ENCODE data around the gene RGS9. TPM values are rescaled to one million over a fixed set of nuclear protein-coding genes. Genes with fewer than 3 reads are reported as not detected.

Gene RGS9
- total and polyA plus RNA-seq, 2 experiments from 2014 or later: 3.1 to 3.3 TPM

- Histone ChIP-seq H3K4me3 (no peak overlapping the region), H3K9me3 (ENCODE audit: low read depth) (no peaks in the 10 kb centered on the region), H3K36me3 (replicated peaks; ENCODE audit: insufficient read depth, low read depth) (no peaks in the 10 kb centered on the region), H3K9me2 (replicated peaks; ENCODE audit: insufficient read depth) (no peaks in the 10 kb centered on the region), H3K79me2 (no peaks in the 10 kb centered on the region), H2AFZ (no peak overlapping the region), H4K20me1 (ENCODE audit: insufficient read depth, poor library complexity, severe bottlenecking) (no peaks in the 10 kb centered on the region), H3K27me3 (no peaks in the 10 kb centered on the region), H3K4me1 (ENCODE audit: insufficient read depth) (no peaks in the 10 kb centered on the region), H3K27ac (no peak overlapping the region), H3K4me2 (no peak overlapping the region)
- no peak for DNase-seq (ENCODE audit: low spot score)
- 100% methylated on average over 2 of the region's 2 CpGs for WGBS (ENCODE audit: low lambda C conversion rate, missing lambda C conversion rate)
- no peak for TF ChIP-seq EZH2phosphoT487 (IDR thresholded peaks at IDR 0.05; ENCODE audit: low read depth, severe bottlenecking, unreplicated experiment)
Measured at GRCh38 chr17:65268832-65269231, 131.7 kb downstream of the RGS9 start.

DNA sequence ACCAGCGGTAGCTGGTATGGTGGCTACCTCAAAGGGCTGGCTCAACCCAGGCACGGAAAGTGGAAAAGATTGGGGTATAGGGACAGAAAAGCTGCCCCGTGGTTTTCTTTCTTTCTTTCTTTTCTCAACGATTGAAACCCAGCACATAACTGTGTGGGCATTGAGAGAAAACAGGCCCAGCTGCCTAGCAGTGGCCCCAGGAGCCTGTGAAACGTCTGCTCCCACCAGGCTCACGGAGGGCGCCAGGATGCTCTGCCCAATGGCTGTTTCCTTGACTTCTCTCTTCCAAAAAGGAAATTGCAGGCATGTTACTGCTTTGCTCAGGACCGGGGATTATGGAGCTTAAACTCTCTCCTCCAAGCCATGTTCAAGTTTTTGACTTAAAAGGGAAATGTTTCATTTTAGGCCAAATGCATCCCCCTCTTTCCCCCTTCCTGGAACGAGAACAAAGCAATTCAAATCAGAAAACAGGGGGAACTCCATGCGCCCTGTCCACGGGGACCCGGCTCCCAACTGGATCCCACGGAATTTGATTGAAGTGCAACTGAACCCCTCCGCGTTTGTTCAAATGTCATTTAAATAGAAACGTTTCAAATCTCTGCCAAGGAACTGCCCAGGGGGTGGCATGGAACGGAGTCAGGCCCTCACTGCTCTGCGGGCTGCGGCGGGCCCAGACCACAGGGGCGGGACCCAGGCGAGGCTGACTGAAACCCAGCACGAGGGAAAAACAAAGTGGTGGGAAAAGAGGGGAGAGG lies 133.5 kb downstream of the RGS9 start:
- Histone ChIP-seq H3K4me3 (no peak overlapping the region), H3K27ac (no peak overlapping the region), H3K79me2 (no peaks in the 10 kb centered on the region), H3K9me2 (replicated peaks; ENCODE audit: insufficient read depth) (no peaks in the 10 kb centered on the region), H3K36me3 (replicated peaks; ENCODE audit: insufficient read depth, low read depth) (no peaks in the 10 kb centered on the region), H3K9me3 (ENCODE audit: low read depth) (no peaks in the 10 kb centered on the region), H3K27me3 (no peaks in the 10 kb centered on the region), H3K4me1 (ENCODE audit: insufficient read depth) (no peaks in the 10 kb centered on the region), H3K4me2 (no peak overlapping the region), H2AFZ (no peak overlapping the region), H4K20me1 (ENCODE audit: insufficient read depth, poor library complexity, severe bottlenecking) (no peaks in the 10 kb centered on the region)
- no peak for TF ChIP-seq EZH2phosphoT487 (IDR thresholded peaks at IDR 0.05; ENCODE audit: low read depth, severe bottlenecking, unreplicated experiment)
- TF ChIP-seq, protein P1, sequence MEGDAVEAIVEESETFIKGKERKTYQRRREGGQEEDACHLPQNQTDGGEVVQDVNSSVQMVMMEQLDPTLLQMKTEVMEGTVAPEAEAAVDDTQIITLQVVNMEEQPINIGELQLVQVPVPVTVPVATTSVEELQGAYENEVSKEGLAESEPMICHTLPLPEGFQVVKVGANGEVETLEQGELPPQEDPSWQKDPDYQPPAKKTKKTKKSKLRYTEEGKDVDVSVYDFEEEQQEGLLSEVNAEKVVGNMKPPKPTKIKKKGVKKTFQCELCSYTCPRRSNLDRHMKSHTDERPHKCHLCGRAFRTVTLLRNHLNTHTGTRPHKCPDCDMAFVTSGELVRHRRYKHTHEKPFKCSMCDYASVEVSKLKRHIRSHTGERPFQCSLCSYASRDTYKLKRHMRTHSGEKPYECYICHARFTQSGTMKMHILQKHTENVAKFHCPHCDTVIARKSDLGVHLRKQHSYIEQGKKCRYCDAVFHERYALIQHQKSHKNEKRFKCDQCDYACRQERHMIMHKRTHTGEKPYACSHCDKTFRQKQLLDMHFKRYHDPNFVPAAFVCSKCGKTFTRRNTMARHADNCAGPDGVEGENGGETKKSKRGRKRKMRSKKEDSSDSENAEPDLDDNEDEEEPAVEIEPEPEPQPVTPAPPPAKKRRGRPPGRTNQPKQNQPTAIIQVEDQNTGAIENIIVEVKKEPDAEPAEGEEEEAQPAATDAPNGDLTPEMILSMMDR (IDR thresholded peaks at IDR 0.05; ENCODE audit: poor library complexity): no peak
- TF ChIP-seq EZH2 (IDR thresholded peaks at IDR 0.05; ENCODE audit: borderline replicate concordance): no peak
- 67% methylated on average over 23 of the region's 23 CpGs for WGBS (ENCODE audit: low lambda C conversion rate, missing lambda C conversion rate)
- DNase-seq (ENCODE audit: low spot score): no peak

DNA sequence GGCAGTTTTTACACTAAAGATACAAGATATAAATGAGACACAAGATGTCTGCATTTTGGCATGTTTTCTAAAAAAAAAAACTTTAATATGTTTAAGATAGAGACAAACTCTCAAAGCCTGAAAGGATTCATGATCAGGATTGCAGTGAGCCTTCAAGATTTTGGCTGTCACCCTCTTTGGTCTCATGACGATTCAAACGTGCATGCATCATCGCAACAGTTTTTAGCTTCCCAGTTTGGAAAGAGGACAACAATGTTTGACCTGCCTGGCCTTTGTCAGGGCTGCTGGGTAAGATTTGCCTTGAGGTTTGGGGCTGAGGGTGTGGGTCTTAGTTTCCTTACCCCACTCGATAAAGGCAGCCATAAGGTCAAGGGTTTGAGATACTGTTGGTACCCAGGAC lies 134.1 kb downstream of the RGS9 start:
- TF ChIP-seq EZH2 (IDR thresholded peaks at IDR 0.05; ENCODE audit: borderline replicate concordance) (no peak), EZH2phosphoT487 (IDR thresholded peaks at IDR 0.05; ENCODE audit: low read depth, severe bottlenecking, unreplicated experiment) (no peak)
- TF ChIP-seq, protein P1 (IDR thresholded peaks at IDR 0.05; ENCODE audit: poor library complexity): no peak
- Histone ChIP-seq H3K4me2 (no peak overlapping the region), H3K27ac (no peak overlapping the region), H4K20me1 (ENCODE audit: insufficient read depth, poor library complexity, severe bottlenecking) (no peaks in the 10 kb centered on the region), H3K4me1 (ENCODE audit: insufficient read depth) (no peaks in the 10 kb centered on the region), H3K36me3 (replicated peaks; ENCODE audit: insufficient read depth, low read depth) (no peaks in the 10 kb centered on the region), H3K27me3 (no peaks in the 10 kb centered on the region), H3K9me2 (replicated peaks; ENCODE audit: insufficient read depth) (no peaks in the 10 kb centered on the region), H2AFZ (no peak overlapping the region), H3K79me2 (no peaks in the 10 kb centered on the region), H3K9me3 (ENCODE audit: low read depth) (no peaks in the 10 kb centered on the region), H3K4me3 (no peak overlapping the region)
- DNase-seq (ENCODE audit: low spot score): no peak
- 93% methylated on average over 4 of the region's 4 CpGs for WGBS (ENCODE audit: low lambda C conversion rate, missing lambda C conversion rate)

Small RNA genes within 50 kb of the gene (small RNA-seq; reads per million reads assigned to genes)
- not detected for gene AC060771.1

Other genes starting within 250 kb of the RGS9 start
- 7.2 and 9.0 TPM in 2 replicates for gene LRRC37A3, start 217.9 kb upstream of the RGS9 start, total RNA-seq
- gene LRRC37A3, start 217.9 kb upstream of the RGS9 start, polyA plus RNA-seq: 4.3 and 8.4 TPM in 2 replicates
- gene GNA13, start 80.6 kb upstream of the RGS9 start, total RNA-seq: 67.6 and 69.5 TPM in 2 replicates
- gene GNA13, start 80.6 kb upstream of the RGS9 start, polyA plus RNA-seq: 13.1 and 17.8 TPM in 2 replicates